Peyer's patch (tissue), 4 donors: Measurements from ENCODE around the gene RGS12.

ENCODE experiments used
- POLR2A ChIP-seq, 2 donors: fragments of 450-650 bp; IDR thresholded peaks; one replicate each; pipeline ENCODE4 v1.5.1; 2017; ENCODE audit warnings: antibody characterized with exemption in 2 of 2, mild to moderate bottlenecking in 2 of 2, moderate library complexity in 2 of 2
- TF ChIP-seq, protein P1 (sequence below), 6 experiments: fragments of 450-650 bp in 4 of 6; fragments of 200-600 bp in 2 of 6; sonication (generic) in 1 of 6; IDR thresholded peaks; one replicate each; pipeline ENCODE4 v1.5.1; 2017 to 2019; ENCODE audit warnings: antibody characterized with exemption in 6 of 6, mild to moderate bottlenecking in 3 of 6, moderate library complexity in 1 of 6

DNA sequence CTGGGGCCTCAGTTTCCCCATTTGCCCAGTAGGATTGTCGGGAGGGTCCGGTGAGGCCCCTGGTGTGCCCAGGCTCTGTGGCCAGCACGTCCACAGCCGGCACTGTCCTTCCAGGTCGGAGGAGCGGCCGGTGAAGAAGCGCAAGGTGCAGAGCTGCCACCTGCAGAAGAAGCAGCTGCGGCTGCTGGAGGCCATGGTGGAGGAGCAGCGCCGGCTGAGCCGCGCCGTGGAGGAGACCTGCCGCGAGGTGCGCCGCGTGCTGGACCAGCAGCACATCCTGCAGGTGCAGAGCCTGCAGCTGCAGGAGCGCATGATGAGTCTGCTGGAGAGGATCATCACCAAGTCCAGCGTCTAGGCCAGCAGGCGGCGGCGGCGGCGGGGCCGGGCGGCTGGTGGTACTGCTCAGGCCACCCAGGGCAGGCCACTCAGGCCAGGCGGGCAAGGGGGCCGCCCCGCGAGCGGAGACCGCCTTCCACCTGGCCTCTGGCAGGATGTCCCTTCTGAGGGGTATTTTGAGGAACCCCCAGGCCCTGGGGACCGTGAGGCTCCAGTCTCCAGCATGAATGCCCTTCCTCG is 37.1 kb upstream of the RGS12 start:
- TF ChIP-seq, protein P1, sequence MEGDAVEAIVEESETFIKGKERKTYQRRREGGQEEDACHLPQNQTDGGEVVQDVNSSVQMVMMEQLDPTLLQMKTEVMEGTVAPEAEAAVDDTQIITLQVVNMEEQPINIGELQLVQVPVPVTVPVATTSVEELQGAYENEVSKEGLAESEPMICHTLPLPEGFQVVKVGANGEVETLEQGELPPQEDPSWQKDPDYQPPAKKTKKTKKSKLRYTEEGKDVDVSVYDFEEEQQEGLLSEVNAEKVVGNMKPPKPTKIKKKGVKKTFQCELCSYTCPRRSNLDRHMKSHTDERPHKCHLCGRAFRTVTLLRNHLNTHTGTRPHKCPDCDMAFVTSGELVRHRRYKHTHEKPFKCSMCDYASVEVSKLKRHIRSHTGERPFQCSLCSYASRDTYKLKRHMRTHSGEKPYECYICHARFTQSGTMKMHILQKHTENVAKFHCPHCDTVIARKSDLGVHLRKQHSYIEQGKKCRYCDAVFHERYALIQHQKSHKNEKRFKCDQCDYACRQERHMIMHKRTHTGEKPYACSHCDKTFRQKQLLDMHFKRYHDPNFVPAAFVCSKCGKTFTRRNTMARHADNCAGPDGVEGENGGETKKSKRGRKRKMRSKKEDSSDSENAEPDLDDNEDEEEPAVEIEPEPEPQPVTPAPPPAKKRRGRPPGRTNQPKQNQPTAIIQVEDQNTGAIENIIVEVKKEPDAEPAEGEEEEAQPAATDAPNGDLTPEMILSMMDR (IDR thresholded peaks at IDR 0.05): no peak
- TF ChIP-seq POLR2A (IDR thresholded peaks at IDR 0.05): no peak
